NT2/D1 (cell line): ENCODE data around the gene SUPT5H.

Source experiments
- DNase-seq: peaks from one replicate; pipeline ENCODE4 v3.0.0-alpha.2; 2011; ENCODE audit warnings: low read depth, low spot score
- H3K27me3 ChIP-seq: 2 replicates; pipeline ENCODE4 v1.6.0; 2011; ENCODE audit warnings: mild to moderate bottlenecking; ENCODE audit not compliant: insufficient read length, insufficient read depth
- H3K36me3 ChIP-seq: 2 replicates; pipeline ENCODE4 v1.6.1; 2011; ENCODE audit warnings: mild to moderate bottlenecking, low read length, mixed read lengths; ENCODE audit not compliant: insufficient read depth, insufficient read length
- H3K4me1 ChIP-seq: 2 replicates; pipeline ENCODE4 v1.5.1; 2011; ENCODE audit not compliant: insufficient read depth, insufficient read length
- H3K4me3 ChIP-seq: 2 replicates; pipeline ENCODE4 v1.5.1; 2011; ENCODE audit warnings: low read depth; ENCODE audit not compliant: insufficient read length
- H3K9ac ChIP-seq: 2 replicates; pipeline ENCODE4 v1.6.0; 2011; ENCODE audit warnings: low read depth; ENCODE audit not compliant: insufficient read length
- H3K9me3 ChIP-seq: 2 replicates; pipeline ENCODE4 v1.5.1; 2011; ENCODE audit warnings: mild to moderate bottlenecking, low read length; ENCODE audit not compliant: insufficient read depth
- SUZ12 ChIP-seq: IDR thresholded peaks from 2 replicates; pipeline ENCODE4 v1.6.1; 2011; ENCODE audit not compliant: insufficient read length, insufficient read depth; ENCODE audit errors: extremely low read depth
- YY1 ChIP-seq: IDR thresholded peaks from 2 replicates; pipeline ENCODE4 v1.6.1; 2011; ENCODE audit not compliant: insufficient read length, insufficient read depth
- ZNF274 ChIP-seq: IDR thresholded peaks from 2 replicates; pipeline ENCODE4 v1.6.1; 2011; ENCODE audit warnings: mild to moderate bottlenecking, low read depth, low read length

SUPT5H gene

DNA sequence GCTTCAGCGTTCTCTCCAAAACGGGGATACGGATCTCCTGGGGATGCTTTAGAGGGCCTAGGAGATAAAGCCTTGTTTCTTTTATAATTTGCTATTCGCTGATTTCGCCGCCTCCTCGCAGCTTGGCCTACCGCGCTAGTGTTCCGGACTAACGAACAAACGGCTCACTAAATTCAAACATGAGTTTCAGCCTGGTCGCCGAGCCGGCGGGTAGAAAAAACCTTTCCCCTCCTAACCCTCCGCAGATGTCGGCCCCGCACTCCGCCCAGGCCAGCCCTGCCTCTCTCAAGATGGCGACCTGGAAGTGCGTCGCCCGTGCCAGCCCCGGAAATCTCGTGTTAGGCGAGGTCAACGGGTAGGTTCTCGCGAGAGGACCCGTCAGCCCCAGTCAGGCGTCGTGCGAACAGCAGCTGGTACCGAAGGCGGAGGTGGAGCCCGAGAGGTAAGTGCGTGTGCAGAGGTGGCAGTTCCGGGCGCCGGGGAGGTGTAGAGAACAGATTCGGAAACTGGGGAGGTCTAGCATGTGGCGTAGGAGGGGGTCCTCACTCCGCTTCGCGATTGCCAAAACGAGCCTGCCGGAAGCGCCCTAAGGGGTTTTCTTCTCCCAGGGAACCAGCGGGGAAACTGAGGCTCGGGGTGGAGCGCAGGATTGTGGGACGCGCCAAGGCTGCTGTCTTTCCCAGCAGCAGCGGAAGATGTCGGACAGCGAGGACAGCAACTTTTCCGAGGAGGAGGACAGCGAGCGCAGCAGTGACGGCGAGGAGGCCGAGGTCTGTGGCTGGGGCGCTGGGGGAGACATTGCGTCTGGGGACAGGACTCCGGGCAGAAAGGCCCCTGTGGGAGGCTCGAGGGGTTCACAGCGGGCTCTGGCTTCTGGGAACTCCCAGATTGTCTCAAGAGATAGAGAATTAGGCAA is at the start of gene SUPT5H:
Gene SUPT5H (plus strand): TSS at position 387 of the 916 bp plus-strand sequence. CDS start 309 bp downstream, at position 696.
- Histone ChIP-seq H3K27me3 (no peaks in the 10 kb centered on the region), H3K9me3 (no peaks in the 10 kb centered on the region), H3K9ac (peak within 1 kb of the TSS; percentile 95), H3K4me3 (peak within 1 kb of the TSS; percentile 96), H3K4me1 (no peaks in the 10 kb centered on the region), H3K36me3 (peaks cover 26% of the 10 kb centered on the region)
- DNase-seq: peak; percentile 93
- TF ChIP-seq SUZ12: no peak
- peak; percentile 90 for TF ChIP-seq YY1

DNA sequence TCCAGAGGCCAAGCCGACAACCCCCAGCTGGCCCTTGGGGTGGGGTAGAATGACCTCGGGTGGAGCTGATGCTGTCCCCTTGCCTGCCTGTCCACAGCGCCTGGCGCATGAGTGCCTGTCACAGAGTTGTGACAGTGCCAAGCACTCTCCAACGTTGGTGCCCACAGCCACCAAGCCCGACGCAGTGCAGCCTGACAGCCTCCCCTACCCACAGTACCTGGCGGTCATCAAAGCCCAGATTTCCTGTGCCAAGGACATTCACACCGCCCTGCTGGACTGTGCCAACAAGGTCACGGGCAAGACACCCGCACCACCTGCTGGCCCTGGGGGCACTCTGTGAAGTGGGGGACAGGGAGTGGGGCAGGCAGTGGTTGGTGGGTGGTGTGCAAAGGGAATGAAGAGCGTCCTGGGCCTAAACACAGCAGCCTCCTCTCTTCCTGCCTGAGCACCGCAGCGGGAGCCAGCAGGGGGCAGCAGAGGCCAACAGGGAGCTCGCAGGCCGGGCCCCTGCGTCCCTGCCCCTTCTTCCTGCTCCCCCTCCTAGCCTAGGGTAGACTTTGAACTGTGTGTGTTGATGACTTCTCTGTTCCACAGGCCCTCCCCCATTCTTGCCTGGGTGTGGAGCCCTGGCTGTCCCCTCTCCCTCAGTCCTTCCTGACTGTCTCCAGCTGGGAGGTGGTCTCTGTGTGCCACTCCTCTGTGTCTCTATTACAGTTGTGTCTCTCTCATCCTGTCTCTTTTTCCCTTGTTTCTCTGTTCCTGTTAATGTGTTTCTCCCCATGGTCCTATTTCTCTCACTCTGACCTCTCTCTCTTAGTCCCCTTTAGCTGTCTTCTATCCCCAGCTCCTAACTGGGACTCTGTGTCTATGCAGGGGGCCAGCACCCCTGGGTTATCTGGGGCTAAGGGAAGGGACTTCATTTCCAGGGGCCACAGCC is 47.8 kb upstream of the SUPT5H start:
- no peak for TF ChIP-seq YY1
- Histone ChIP-seq H3K9me3 (no peaks in the 10 kb centered on the region), H3K27me3 (no peaks in the 10 kb centered on the region), H3K9ac (peak overlapping the region; percentile 57), H3K4me3 (no peak overlapping the region), H3K36me3 (peaks cover 38% of the 10 kb centered on the region), H3K4me1 (peaks cover 21% of the 10 kb centered on the region)
- no peak for DNase-seq

DNA sequence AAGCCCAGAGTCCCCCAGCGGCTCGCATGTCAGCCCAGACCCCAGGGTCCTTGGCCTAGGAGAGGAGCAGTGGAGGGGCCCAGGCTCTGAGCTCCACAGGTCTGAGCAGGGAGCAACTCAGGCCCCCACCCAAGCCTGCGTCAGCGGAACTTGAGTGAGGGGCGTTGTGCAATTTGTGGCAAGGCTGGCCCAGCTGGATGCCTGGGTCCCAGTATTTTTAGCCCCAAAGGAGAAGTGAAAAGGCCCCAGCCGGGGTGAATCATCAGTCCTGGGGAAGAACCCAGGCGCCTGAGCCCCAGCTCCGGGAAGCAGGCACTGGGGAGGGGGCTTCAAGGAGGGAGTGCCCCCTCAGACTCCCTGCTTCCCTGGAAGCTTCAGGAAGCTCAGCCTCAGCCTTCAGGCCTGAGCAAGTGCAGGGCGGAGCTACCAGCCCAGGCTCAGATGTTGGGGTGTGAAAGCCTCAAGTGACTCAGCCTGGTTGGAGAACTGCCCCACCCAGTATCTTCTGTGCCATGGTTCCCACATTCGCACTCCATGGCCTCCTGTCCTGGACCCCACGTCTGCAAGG is 47.0 kb upstream of the SUPT5H start:
- H3K9me3 ChIP-seq: no peaks in the 10 kb centered on the region
- DNase-seq: no peak
- peaks cover 34% of the 10 kb centered on the region for H3K36me3 ChIP-seq
- H3K9ac ChIP-seq: peak overlapping the region; percentile 57
- TF ChIP-seq ZNF274: no peak
- no peak for TF ChIP-seq SUZ12
- no peak for TF ChIP-seq YY1
- H3K4me3 ChIP-seq: no peak overlapping the region
- peaks cover 21% of the 10 kb centered on the region for H3K4me1 ChIP-seq
- no peaks in the 10 kb centered on the region for H3K27me3 ChIP-seq

DNA sequence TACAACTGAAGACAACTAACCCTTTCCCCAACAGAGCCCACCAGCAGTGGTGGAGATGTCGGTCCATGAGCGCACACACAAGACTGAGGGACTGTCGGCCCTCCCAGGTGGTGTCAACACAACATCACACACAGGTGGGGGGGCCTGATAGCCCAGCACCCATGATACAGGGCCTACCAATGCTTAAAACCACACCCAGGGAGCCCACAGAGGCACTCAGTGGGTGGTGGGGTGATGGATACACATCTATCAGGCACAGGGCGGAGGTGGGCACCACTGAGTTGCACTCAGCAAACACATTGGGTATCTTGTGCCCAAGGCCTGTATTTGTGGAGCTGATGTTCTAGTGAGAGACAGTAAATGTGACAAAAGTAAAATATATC is 45.7 kb upstream of the SUPT5H start:
- Histone ChIP-seq H3K9ac (no peak overlapping the region), H3K9me3 (no peaks in the 10 kb centered on the region), H3K4me1 (peaks cover 21% of the 10 kb centered on the region)

DNA sequence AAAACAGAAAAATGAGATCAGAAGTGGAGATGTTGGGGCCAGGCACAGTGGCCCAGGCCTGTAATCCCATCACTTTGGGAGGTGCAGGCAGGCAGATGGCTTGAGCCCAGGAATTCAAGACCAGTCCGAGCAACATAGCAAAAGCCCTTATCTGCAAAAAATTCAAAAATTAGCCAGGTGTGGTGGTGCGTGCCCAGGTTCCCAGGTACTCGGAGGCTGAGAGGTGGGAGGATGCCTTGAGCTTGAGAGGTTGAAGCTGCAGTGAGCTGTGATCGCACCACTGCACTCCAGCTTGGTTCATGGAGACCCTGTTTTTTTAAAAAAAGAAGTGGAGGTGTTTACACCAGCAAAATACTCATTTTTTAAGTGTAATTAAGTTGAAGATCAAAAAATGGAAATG is 45.3 kb upstream of the SUPT5H start:
- no peak for DNase-seq
- TF ChIP-seq YY1 (no peak), SUZ12 (no peak), ZNF274 (no peak)
- Histone ChIP-seq H3K9me3 (no peaks in the 10 kb centered on the region), H3K9ac (no peak overlapping the region), H3K36me3 (peaks cover 24% of the 10 kb centered on the region), H3K4me1 (peaks cover 21% of the 10 kb centered on the region), H3K4me3 (no peak overlapping the region), H3K27me3 (no peaks in the 10 kb centered on the region)

More for the DNA sequence above, 45.7 kb upstream of the SUPT5H start:
- no peaks in the 10 kb centered on the region for H3K27me3 ChIP-seq
- TF ChIP-seq YY1 (no peak), SUZ12 (no peak), ZNF274 (no peak)
- H3K36me3 ChIP-seq: peaks cover 26% of the 10 kb centered on the region
- DNase-seq: no peak
- no peak overlapping the region for H3K4me3 ChIP-seq

DNA sequence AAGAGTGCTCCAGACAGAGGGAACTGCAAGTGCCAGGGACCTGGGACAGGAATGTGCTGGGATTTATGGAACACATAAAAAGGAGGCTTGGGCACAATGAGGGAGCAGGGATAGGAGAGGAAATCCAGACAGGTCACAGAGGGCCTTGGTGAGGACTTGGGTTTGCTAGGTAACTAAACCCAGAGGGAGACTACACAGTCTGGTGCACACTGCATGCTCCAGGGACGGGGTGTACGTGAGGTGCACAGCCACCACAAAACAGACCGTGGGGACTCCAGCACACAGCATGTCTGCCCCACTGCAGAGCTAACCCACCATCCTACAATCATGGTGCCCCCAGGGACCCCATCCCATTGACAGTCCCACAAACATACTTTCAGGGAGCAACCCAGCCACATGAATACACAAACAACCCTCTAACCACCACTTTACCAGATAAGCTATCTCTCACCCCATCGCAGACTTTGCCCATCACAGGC is 44.3 kb upstream of the SUPT5H start:
- no peak for DNase-seq
- Histone ChIP-seq H3K9ac (peak overlapping the region; percentile 39), H3K4me3 (no peak overlapping the region), H3K9me3 (no peaks in the 10 kb centered on the region), H3K27me3 (no peaks in the 10 kb centered on the region), H3K36me3 (peaks cover 17% of the 10 kb centered on the region), H3K4me1 (peaks cover 21% of the 10 kb centered on the region)
- TF ChIP-seq YY1: no peak
- no peak for TF ChIP-seq SUZ12
- no peak for TF ChIP-seq ZNF274
